ENCODE results near the gene SELENOT. TPM values are rescaled to one million over a fixed set of nuclear protein-coding genes. Genes with fewer than 3 reads are reported as not detected.

Gene SELENOT
- total RNA-seq, 2 donors from 2014 or later: 70.8 to 75.9 TPM

DNA sequence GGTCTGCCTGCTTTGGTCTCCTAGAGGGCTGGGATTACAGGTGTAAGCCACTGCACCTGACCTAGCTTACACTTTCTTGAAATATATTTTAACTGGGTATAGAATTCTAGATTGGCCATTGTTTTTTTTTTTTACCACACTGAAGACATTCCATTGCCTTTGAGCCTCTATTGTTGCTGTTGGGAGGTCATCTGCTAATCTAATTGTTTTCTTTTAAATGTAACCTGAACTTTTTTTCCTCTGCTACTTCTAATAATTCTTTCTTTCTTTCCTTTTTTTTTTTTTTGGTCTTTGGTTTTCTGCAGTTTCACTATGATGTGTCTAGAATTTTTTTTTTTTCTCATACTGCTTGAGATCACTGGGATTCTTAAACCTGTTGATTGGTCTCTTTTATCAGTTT lies 72.5 kb downstream of the SELENOT start:
- Mint-ChIP-seq H3K36me3 (ENCODE audit: low read depth) (no peaks in the 10 kb centered on the region), H3K9me3 (peaks cover 23% of the 10 kb centered on the region), H3K27ac (no peak overlapping the region), H3K27me3 (ENCODE audit: insufficient read depth) (peaks cover 1% of the 10 kb centered on the region), H3K4me1 (no peaks in the 10 kb centered on the region), H3K4me3 (no peak overlapping the region)
- H3K36me3 ChIP-seq (ENCODE audit: control insufficient read depth, insufficient read depth, low read length): no peaks in the 10 kb centered on the region
- DNase-seq: no peak
- no peaks in the 10 kb centered on the region for H3K27me3 ChIP-seq (ENCODE audit: control insufficient read depth, insufficient read depth, low read length, poor library complexity, severe bottlenecking)
- no peak overlapping the region for H3K9ac ChIP-seq (ENCODE audit: extremely low read depth, low read length, poor library complexity, severe bottlenecking)
- peaks cover 25% of the 10 kb centered on the region for H3K9me3 ChIP-seq (ENCODE audit: control insufficient read depth, low read length)
- no peaks in the 10 kb centered on the region for H3K4me1 ChIP-seq (ENCODE audit: control insufficient read depth, insufficient read depth, low read length)
- H3K4me3 ChIP-seq (ENCODE audit: low read length): no peak overlapping the region
- no peak overlapping the region for H3K27ac ChIP-seq (ENCODE audit: low read depth, low read length)
- TF ChIP-seq, protein P1, sequence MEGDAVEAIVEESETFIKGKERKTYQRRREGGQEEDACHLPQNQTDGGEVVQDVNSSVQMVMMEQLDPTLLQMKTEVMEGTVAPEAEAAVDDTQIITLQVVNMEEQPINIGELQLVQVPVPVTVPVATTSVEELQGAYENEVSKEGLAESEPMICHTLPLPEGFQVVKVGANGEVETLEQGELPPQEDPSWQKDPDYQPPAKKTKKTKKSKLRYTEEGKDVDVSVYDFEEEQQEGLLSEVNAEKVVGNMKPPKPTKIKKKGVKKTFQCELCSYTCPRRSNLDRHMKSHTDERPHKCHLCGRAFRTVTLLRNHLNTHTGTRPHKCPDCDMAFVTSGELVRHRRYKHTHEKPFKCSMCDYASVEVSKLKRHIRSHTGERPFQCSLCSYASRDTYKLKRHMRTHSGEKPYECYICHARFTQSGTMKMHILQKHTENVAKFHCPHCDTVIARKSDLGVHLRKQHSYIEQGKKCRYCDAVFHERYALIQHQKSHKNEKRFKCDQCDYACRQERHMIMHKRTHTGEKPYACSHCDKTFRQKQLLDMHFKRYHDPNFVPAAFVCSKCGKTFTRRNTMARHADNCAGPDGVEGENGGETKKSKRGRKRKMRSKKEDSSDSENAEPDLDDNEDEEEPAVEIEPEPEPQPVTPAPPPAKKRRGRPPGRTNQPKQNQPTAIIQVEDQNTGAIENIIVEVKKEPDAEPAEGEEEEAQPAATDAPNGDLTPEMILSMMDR (conservative IDR thresholded peaks at IDR 0.05): no peak

Other genes with a start within 250 kb of the SELENOT start
- gene TSC22D2, start 195.0 kb upstream of the SELENOT start, total RNA-seq: 10 to 100 TPM; 25.6 to 29.1 TPM
- 10 to 100 TPM; 78.4 to 81.8 TPM for gene SERP1, start 56.8 kb upstream of the SELENOT start, total RNA-seq
- gene EIF2A, start 56.5 kb upstream of the SELENOT start, total RNA-seq: 10 to 100 TPM; 63.5 to 63.7 TPM
- under 1 TPM in 1 of 2 donors, not detected in 1; 0.42 TPM for gene ERICH6, start 100.6 kb downstream of the SELENOT start, total RNA-seq
- 10 to 100 TPM; 15.6 to 19.2 TPM for gene SIAH2, start 159.8 kb downstream of the SELENOT start, total RNA-seq

All from endodermal cell (in vitro differentiated cells).